HepG2 (cell line): ENCODE measurements around the gene ABCC1.

Experiments
- E2F1 ChIP-seq: sonication (generic); formaldehyde crosslinking; IDR thresholded peaks from 2 replicates; pipeline ENCODE4 v1.5.0; 2020; ENCODE audit warnings: missing genetic modification reagents
- NPAS2 ChIP-seq: sonication (generic); formaldehyde crosslinking; IDR thresholded peaks from 2 replicates; pipeline ENCODE4 v1.8.0; 2022; ENCODE audit warnings: mild to moderate bottlenecking, missing genetic modification reagents, borderline replicate concordance

- no peak for TF ChIP-seq E2F1 (CRISPR knock-in tag)
- TF ChIP-seq NPAS2 (CRISPR knock-in tag), result no peak
These were observed 158.4 kb downstream of the ABCC1 start for GRCh38 chr16:16107839-16108238.
